Activated CD8-positive, alpha-beta memory T cell treated with anti-CD3 and anti-CD28 coated beads for 1 hour (primary cell): Measurements from ENCODE around the gene KRT1.
"Not testable (repeated sequence)": the region's sequence is repeated elsewhere in the genome, so short reads cannot be mapped to it uniquely, and the experiment has no call there.

Experiments used
- DNase-seq, 2 donors: peaks; one replicate each; pipeline ENCODE4 v3.0.0-alpha.2; 2020; ENCODE audit warnings: low read depth in 1 of 2; ENCODE audit errors: extremely low read depth in 1 of 2

The KRT1 gene

GRCh38 chr12:52680363-52680762, at the start of gene KRT1:
TSS of gene KRT1 (minus strand) at chr12:52680407. CDS start at chr12:52680348, 59 bp downstream.
- no peak for DNase-seq

- DNase-seq, result no peak
These were observed 48.9 kb upstream of the KRT1 start for GRCh38 chr12:52729147-52729546.

GRCh38 chr12:52728374-52728773, 48.2 kb upstream of the KRT1 start:
- no peak for DNase-seq

- no peak for DNase-seq
These were observed 46.8 kb upstream of the KRT1 start for GRCh38 chr12:52727037-52727436.

GRCh38 chr12:52726451-52726850, 46.2 kb upstream of the KRT1 start:
- DNase-seq, result no peak

- no peak for DNase-seq
These were observed 44.2 kb upstream of the KRT1 start for GRCh38 chr12:52724384-52724783.

GRCh38 chr12:52722680-52723079, 42.5 kb upstream of the KRT1 start:
- DNase-seq, result no peak

GRCh38 chr12:52721838-52722470, 41.7 kb upstream of the KRT1 start:
- DNase-seq, result no peak

GRCh38 chr12:52720365-52720886, 40.2 kb upstream of the KRT1 start:
- no peak for DNase-seq

- no peak for DNase-seq
These were observed 35.9 kb upstream of the KRT1 start for GRCh38 chr12:52716061-52716460.

GRCh38 chr12:52715416-52715815, 35.2 kb upstream of the KRT1 start:
- no peak for DNase-seq

- no peak for DNase-seq
These were observed 34.7 kb upstream of the KRT1 start for GRCh38 chr12:52714887-52715281.

- no peak for DNase-seq
These were observed 34.0 kb upstream of the KRT1 start for GRCh38 chr12:52713960-52714886.

- DNase-seq, result not testable (repeated sequence)
These were observed 31.9 kb upstream of the KRT1 start for GRCh38 chr12:52712122-52712521.

GRCh38 chr12:52710730-52711129, 30.5 kb upstream of the KRT1 start:
- no peak for DNase-seq

- DNase-seq, result no peak
These were observed 27.8 kb upstream of the KRT1 start for GRCh38 chr12:52708010-52708409.

- DNase-seq, result no peak
These were observed 24.3 kb upstream of the KRT1 start for GRCh38 chr12:52704464-52704863.

GRCh38 chr12:52703878-52704277, 23.7 kb upstream of the KRT1 start:
- DNase-seq, result no peak

GRCh38 chr12:52703424-52703823, 23.2 kb upstream of the KRT1 start, which contains the start of gene KRT77:
TSS of gene KRT77 (minus strand) at chr12:52703524. CDS start at chr12:52703434, 90 bp downstream.
- DNase-seq, result no peak

- no peak for DNase-seq
These were observed 22.1 kb upstream of the KRT1 start for GRCh38 chr12:52702338-52702737.

- DNase-seq, result no peak
These were observed 21.1 kb upstream of the KRT1 start for GRCh38 chr12:52701281-52701680.

- no peak for DNase-seq
These were observed 19.8 kb upstream of the KRT1 start for GRCh38 chr12:52699960-52700359.
